ENCODE measurements around the gene DCTN4. TPM values are rescaled to one million over a fixed set of nuclear protein-coding genes. Genes with fewer than 3 reads are reported as not detected.

The DCTN4 gene
- total and polyA plus RNA-seq, 2 of the 4 experiments (the other 2 are of a cell fraction): 28.1 to 50.2 TPM

- Histone ChIP-seq H3K4me1 (ENCODE audit: control insufficient read depth, insufficient read depth, low read length) (peaks cover 27% of the 10 kb centered on the region), H4K5ac (ENCODE audit: low read depth, low read length) (peak within 1 kb of the TSS; percentile 76), H3K9me1 (ENCODE audit: insufficient read depth, low read length) (peaks cover 30% of the 10 kb centered on the region), H4K8ac (ENCODE audit: low read depth in 2 of 2, low read length in 2 of 2) (peak within 1 kb of the TSS; percentile 45 to 96), H2BK120ac (ENCODE audit: low read depth, low read length) (peak within 1 kb of the TSS; percentile 97), H3K14ac (replicated peaks; ENCODE audit: low read depth, low read length) (peak within 1 kb of the TSS; percentile 99), H4K91ac (ENCODE audit: insufficient read depth, low read depth, low read length) (peak within 1 kb of the TSS; percentile 97), H3K4ac (ENCODE audit: low read depth, low read length) (peak within 1 kb of the TSS; percentile 98), H3K23ac (ENCODE audit: low read depth, low read length) (peak within 1 kb of the TSS; percentile 94), H3K4me3 (ENCODE audit: insufficient read depth, low read depth, low read length) (peak within 1 kb of the TSS; percentile 79), H3K27me3 (ENCODE audit: control insufficient read depth, insufficient read depth, low read length) (no peaks in the 10 kb centered on the region), H3K9me3 (ENCODE audit: control insufficient read depth, insufficient read depth, low read length) (no peaks in the 10 kb centered on the region), H3K4me2 (ENCODE audit: low read depth, low read length) (peak within 1 kb of the TSS; percentile 98), H2AK9ac (replicated peaks; ENCODE audit: low read depth, low read length, poor library complexity) (peak within 1 kb of the TSS; percentile 98), H3K9ac (ENCODE audit: low read depth, low read length) (peak within 1 kb of the TSS; percentile 89), H3K18ac (ENCODE audit: low read depth, low read length) (peak within 1 kb of the TSS; percentile 93), H3K56ac (ENCODE audit: extremely low read depth, insufficient read depth, low read length) (peak within 1 kb of the TSS; percentile 85), H2BK5ac (ENCODE audit: low read depth, low read length, poor library complexity, severe bottlenecking) (peak within 1 kb of the TSS; percentile 98), H3K79me1 (ENCODE audit: low read depth in 1 of 2, low read length in 2 of 2) (peaks cover 10 to 63% of the 10 kb centered on the region in 2 experiments; a peak in 3 of 4 replicates), H2BK20ac (ENCODE audit: low read depth, low read length) (peak within 1 kb of the TSS; percentile 95), H2BK15ac (ENCODE audit: low read depth, low read length) (peak within 1 kb of the TSS; percentile 100), H3K27ac (ENCODE audit: insufficient read depth, low read length) (peak within 1 kb of the TSS; percentile 88), H2AFZ (replicated peaks; ENCODE audit: low read length, poor library complexity) (peak within 1 kb of the TSS; percentile 98), H2AK5ac (ENCODE audit: low read depth, low read length) (peak within 1 kb of the TSS; percentile 88), H4K20me1 (ENCODE audit: insufficient read depth, low read length) (no peaks in the 10 kb centered on the region; the same call in 1 of the 2 replicates), H3K36me3 (ENCODE audit: control insufficient read depth, insufficient read depth, low read length) (no peaks in the 10 kb centered on the region)
- CTCF ChIA-PET: interaction anchor here (0.7 to 2.4 kb wide), 7 partner anchors 11 to 473 kb away, joined by 3 to 8 read pairs (median 3); partner anchors contain the start of gene DCTN4
- DNase-seq: peak; percentile 63
- no TSS peak for BruUV-seq (replicated peaks)
- 2% methylated on average over 23 of the region's 59 CpGs; no CpG with 5 or more reads in 1 of the 2 experiments for WGBS, 2 experiments (ENCODE audit: extremely low coverage in 2 of 2, insufficient read length in 1 of 2)
- intact Hi-C loops (cut with micrococcal nuclease): loop anchor here (1.0 kb wide), 1 partner anchor 309 kb away; no protein-coding TSS in a partner anchor
- peak; percentile 79 for ATAC-seq (ENCODE audit: low read depth)
- POLR2A ChIA-PET (ENCODE audit: unreplicated experiment): interaction anchor here (1.1 to 1.8 kb wide), 2 partner anchors 11 to 20 kb away, joined by 4 to 11 read pairs; partner anchors contain the start of gene DCTN4
- dilution Hi-C loops (cut with HindIII; ENCODE audit: low sequenced_read_pairs, unreplicated experiment): no loop called here
- in situ Hi-C loops (cut with MboI; ENCODE audit: low sequenced_read_pairs): no loop called here
- no peak for TF ChIP-seq NFE2L2 (IDR thresholded peaks at IDR 0.05; ENCODE audit: low read depth, low read length)
- peak; percentile 62 for TF ChIP-seq RAD21 (IDR thresholded peaks at IDR 0.05; ENCODE audit: low read length)
- peak; percentile 57; the same call in 1 of the 2 replicates for TF ChIP-seq MXI1 (IDR thresholded peaks at IDR 0.05; ENCODE audit: borderline replicate concordance, low read depth, low read length)
- TF ChIP-seq BHLHE40 (IDR thresholded peaks at IDR 0.05; ENCODE audit: low read depth, low read length): peak; percentile 57; the same call in 1 of the 2 replicates
- peak; percentile 45; the same call in 1 of the 2 replicates for TF ChIP-seq POLR2A (IDR thresholded peaks at IDR 0.05; ENCODE audit: low read depth, low read length)
- TF ChIP-seq CTCF (conservative IDR thresholded peaks at IDR 0.05; ENCODE audit: low read depth, low read length): peak; percentile 48
- peak; percentile 39; the same call in 1 of the 2 replicates for TF ChIP-seq MAZ (IDR thresholded peaks at IDR 0.05; ENCODE audit: borderline replicate concordance, low read depth, low read length)
- no peak; the same call in 1 of the 2 replicates for TF ChIP-seq CHD1 (IDR thresholded peaks at IDR 0.05; ENCODE audit: low read depth, low read length)
- TF ChIP-seq SMC3 (IDR thresholded peaks at IDR 0.05; ENCODE audit: low read depth, low read length): 0 out of 2 replicates have a peak, but pooled peaks have one; percentile 23
- no peak for TF ChIP-seq RCOR1 (IDR thresholded peaks at IDR 0.05; ENCODE audit: insufficient replicate concordance, low read length)
- peak; percentile 3; the same call in 1 of the 2 replicates for TF ChIP-seq FOS (IDR thresholded peaks at IDR 0.05; ENCODE audit: low read depth, low read length)
- TF ChIP-seq MAFK (IDR thresholded peaks at IDR 0.05; ENCODE audit: low read depth, low read length): no peak
- TF ChIP-seq ELK1 (IDR thresholded peaks at IDR 0.05; ENCODE audit: borderline replicate concordance, low read depth, low read length): no peak
- TF ChIP-seq RFX5 (IDR thresholded peaks at IDR 0.05; ENCODE audit: low read depth, low read length): no peak
These were observed 19.9 kb upstream of the DCTN4 start, which contains the start of gene SMIM3 for GRCh38 chr5:150778517-150779396. TSS of gene SMIM3 (plus strand) at chr5:150778757. CDS start at chr5:150795441, 16,684 bp downstream.

All from IMR-90 (cell line).